Measurements from ENCODE around the gene ZFP92. TPM values are rescaled to one million over a fixed set of nuclear protein-coding genes. Genes with fewer than 3 reads are reported as not detected.

Gene ZFP92
- total and polyA plus RNA-seq, 4 experiments from 2014 or later: 0.03 to 0.55 (median 0.31) TPM

GRCh38 chrX:153416781-153417450 is 5.6 kb downstream of the ZFP92 start:
- no peak overlapping the region for H3K4me3 Mint-ChIP-seq
- H3K27ac Mint-ChIP-seq: no peak overlapping the region

GRCh38 chrX:153417637-153418036 is 6.4 kb downstream of the ZFP92 start:
- Histone ChIP-seq H3K4me1 (ENCODE audit: insufficient read depth, low read length) (no peaks in the 10 kb centered on the region), H3K9me3 (ENCODE audit: control insufficient read depth in 1 of 2, low read length in 2 of 2) (no peaks in the 10 kb centered on the region), H3K4me3 (ENCODE audit: low read length in 2 of 2) (no peak overlapping the region), H3K27ac (ENCODE audit: low read depth, low read length) (no peak overlapping the region), H3K36me3 (ENCODE audit: insufficient read depth, low read length) (no peaks in the 10 kb centered on the region), H3K27me3 (ENCODE audit: insufficient read depth, low read length) (no peaks in the 10 kb centered on the region)
- CTCF ChIA-PET (ENCODE audit: partially characterized antibody): no interaction called here
- peaks cover 0 to 1% (median 0%) of the 10 kb centered on the region in 8 donors for H3K9me3 Mint-ChIP-seq
- no peak for DNase-seq
- peaks cover 0 to 2% of the 10 kb centered on the region in 2 donors for H3K27me3 Mint-ChIP-seq
- H3K4me3 Mint-ChIP-seq: no peak overlapping the region
- POLR2A ChIA-PET (ENCODE audit: partially characterized antibody): no interaction called here
- intact Hi-C loops (cut with micrococcal nuclease): no loop called here
- no peaks in the 10 kb centered on the region for H3K36me3 Mint-ChIP-seq
- H3K27ac Mint-ChIP-seq: no peak overlapping the region
- H3K4me1 Mint-ChIP-seq: no peaks in the 10 kb centered on the region

More at GRCh38 chrX:153416781-153417450, 5.6 kb downstream of the ZFP92 start:
- Histone ChIP-seq H3K36me3 (ENCODE audit: insufficient read depth, low read length) (no peaks in the 10 kb centered on the region), H3K4me1 (ENCODE audit: insufficient read depth, low read length) (peaks cover 7% of the 10 kb centered on the region), H3K9me3 (ENCODE audit: control insufficient read depth in 1 of 2, low read length in 2 of 2) (no peaks in the 10 kb centered on the region), H3K27ac (ENCODE audit: low read depth, low read length) (no peak overlapping the region), H3K4me3 (ENCODE audit: low read length in 2 of 2) (no peak overlapping the region), H3K27me3 (ENCODE audit: insufficient read depth, low read length) (no peaks in the 10 kb centered on the region)
- Mint-ChIP-seq H3K27me3 (peaks cover 0 to 2% of the 10 kb centered on the region in 2 donors), H3K4me1 (peaks cover 5 to 6% (median 6%) of the 10 kb centered on the region in 4 donors), H3K36me3 (no peaks in the 10 kb centered on the region), H3K9me3 (peaks cover 0 to 1% (median 0%) of the 10 kb centered on the region in 8 donors)
- POLR2A ChIA-PET (ENCODE audit: partially characterized antibody): no interaction called here
- intact Hi-C loops (cut with micrococcal nuclease): no loop called here
- DNase-seq: no peak
- CTCF ChIA-PET (ENCODE audit: partially characterized antibody): no interaction called here

GRCh38 chrX:153420851-153421599 is 9.8 kb downstream of the ZFP92 start:
- H3K36me3 ChIP-seq (ENCODE audit: insufficient read depth, low read length): no peaks in the 10 kb centered on the region
- H3K4me3 ChIP-seq (ENCODE audit: low read length in 2 of 2): no peak overlapping the region
- CTCF ChIA-PET (ENCODE audit: partially characterized antibody): no interaction called here
- no peak for DNase-seq
- Mint-ChIP-seq H3K36me3 (no peaks in the 10 kb centered on the region), H3K27ac (no peak overlapping the region), H3K4me3 (no peak overlapping the region), H3K27me3 (no peaks in the 10 kb centered on the region), H3K4me1 (no peaks in the 10 kb centered on the region), H3K9me3 (peaks cover 0 to 1% (median 0%) of the 10 kb centered on the region in 8 donors)
- intact Hi-C loops (cut with micrococcal nuclease): no loop called here
- no peaks in the 10 kb centered on the region for H3K27me3 ChIP-seq (ENCODE audit: insufficient read depth, low read length)
- no peaks in the 10 kb centered on the region for H3K9me3 ChIP-seq (ENCODE audit: control insufficient read depth in 1 of 2, low read length in 2 of 2)
- H3K27ac ChIP-seq (ENCODE audit: low read depth, low read length): no peak overlapping the region
- POLR2A ChIA-PET (ENCODE audit: partially characterized antibody): no interaction called here
- no peaks in the 10 kb centered on the region for H3K4me1 ChIP-seq (ENCODE audit: insufficient read depth, low read length)

- Histone ChIP-seq H3K36me3 (ENCODE audit: insufficient read depth, low read length) (no peaks in the 10 kb centered on the region), H3K4me1 (ENCODE audit: insufficient read depth, low read length) (no peaks in the 10 kb centered on the region), H3K4me3 (ENCODE audit: low read length in 2 of 2) (no peak overlapping the region), H3K27ac (ENCODE audit: low read depth, low read length) (no peak overlapping the region), H3K9me3 (ENCODE audit: control insufficient read depth in 1 of 2, low read length in 2 of 2) (no peaks in the 10 kb centered on the region), H3K27me3 (ENCODE audit: insufficient read depth, low read length) (no peaks in the 10 kb centered on the region)
- no peak overlapping the region for H3K4me3 Mint-ChIP-seq
- no peaks in the 10 kb centered on the region for H3K4me1 Mint-ChIP-seq
- no peaks in the 10 kb centered on the region for H3K36me3 Mint-ChIP-seq
- DNase-seq: no peak
- ChIA-PET CTCF (ENCODE audit: partially characterized antibody) (no interaction called here), POLR2A (ENCODE audit: partially characterized antibody) (no interaction called here)
- H3K9me3 Mint-ChIP-seq: peaks cover 0 to 1% (median 0%) of the 10 kb centered on the region in 8 donors
- no peak overlapping the region for H3K27ac Mint-ChIP-seq
- intact Hi-C loops (cut with micrococcal nuclease): no loop called here
- no peaks in the 10 kb centered on the region for H3K27me3 Mint-ChIP-seq
Measured at GRCh38 chrX:153421856-153422255, 10.6 kb downstream of the ZFP92 start.

GRCh38 chrX:153423652-153424051 is 12.4 kb downstream of the ZFP92 start:
- intact Hi-C loops (cut with micrococcal nuclease): no loop called here
- no peaks in the 10 kb centered on the region for H3K4me1 Mint-ChIP-seq
- POLR2A ChIA-PET (ENCODE audit: partially characterized antibody): no interaction called here

GRCh38 chrX:153426204-153426603 is 14.9 kb downstream of the ZFP92 start:
- Histone ChIP-seq H3K36me3 (ENCODE audit: insufficient read depth, low read length) (no peaks in the 10 kb centered on the region), H3K4me1 (ENCODE audit: insufficient read depth, low read length) (no peaks in the 10 kb centered on the region), H3K27me3 (ENCODE audit: insufficient read depth, low read length) (no peaks in the 10 kb centered on the region), H3K9me3 (ENCODE audit: control insufficient read depth in 1 of 2, low read length in 2 of 2) (no peaks in the 10 kb centered on the region), H3K27ac (ENCODE audit: low read depth, low read length) (no peak overlapping the region), H3K4me3 (ENCODE audit: low read length in 2 of 2) (no peak overlapping the region)
- H3K4me3 Mint-ChIP-seq: no peak overlapping the region
- ChIA-PET POLR2A (ENCODE audit: partially characterized antibody) (no interaction called here), CTCF (ENCODE audit: partially characterized antibody) (no interaction called here)
- no peak for DNase-seq
- peaks cover 0 to 4% of the 10 kb centered on the region in 2 donors for H3K36me3 Mint-ChIP-seq
- no peaks in the 10 kb centered on the region for H3K4me1 Mint-ChIP-seq
- intact Hi-C loops (cut with micrococcal nuclease): no loop called here
- peaks cover 0 to 9% (median 5%) of the 10 kb centered on the region in 8 donors for H3K9me3 Mint-ChIP-seq
- no peak overlapping the region for H3K27ac Mint-ChIP-seq
- H3K27me3 Mint-ChIP-seq: peaks cover 0 to 2% of the 10 kb centered on the region in 2 donors

More at GRCh38 chrX:153423652-153424051, 12.4 kb downstream of the ZFP92 start:
- no peaks in the 10 kb centered on the region for H3K4me1 ChIP-seq (ENCODE audit: insufficient read depth, low read length)
- H3K4me3 ChIP-seq (ENCODE audit: low read length in 2 of 2): no peak overlapping the region
- Mint-ChIP-seq H3K36me3 (no peaks in the 10 kb centered on the region), H3K9me3 (peaks cover 0 to 4% (median 0%) of the 10 kb centered on the region in 8 donors), H3K27ac (no peak overlapping the region), H3K27me3 (no peaks in the 10 kb centered on the region), H3K4me3 (no peak overlapping the region)
- H3K36me3 ChIP-seq (ENCODE audit: insufficient read depth, low read length): no peaks in the 10 kb centered on the region
- no peak for DNase-seq
- H3K27ac ChIP-seq (ENCODE audit: low read depth, low read length): no peak overlapping the region
- H3K9me3 ChIP-seq (ENCODE audit: control insufficient read depth in 1 of 2, low read length in 2 of 2): no peaks in the 10 kb centered on the region
- no peaks in the 10 kb centered on the region for H3K27me3 ChIP-seq (ENCODE audit: insufficient read depth, low read length)
- CTCF ChIA-PET (ENCODE audit: partially characterized antibody): no interaction called here

- Histone ChIP-seq H3K9me3 (ENCODE audit: control insufficient read depth in 1 of 2, low read length in 2 of 2) (no peaks in the 10 kb centered on the region), H3K27ac (ENCODE audit: low read depth, low read length) (no peak overlapping the region), H3K36me3 (ENCODE audit: insufficient read depth, low read length) (no peaks in the 10 kb centered on the region), H3K27me3 (ENCODE audit: insufficient read depth, low read length) (no peaks in the 10 kb centered on the region), H3K4me3 (ENCODE audit: low read length in 2 of 2) (no peak overlapping the region), H3K4me1 (ENCODE audit: insufficient read depth, low read length) (no peaks in the 10 kb centered on the region)
- H3K4me1 Mint-ChIP-seq: no peaks in the 10 kb centered on the region
- H3K27me3 Mint-ChIP-seq: peaks cover 1 to 2% of the 10 kb centered on the region in 2 donors
- ChIA-PET CTCF (ENCODE audit: partially characterized antibody) (no interaction called here), POLR2A (ENCODE audit: partially characterized antibody) (no interaction called here)
- no peak for DNase-seq
- H3K4me3 Mint-ChIP-seq: no peak overlapping the region
- no peak overlapping the region for H3K27ac Mint-ChIP-seq
- H3K36me3 Mint-ChIP-seq: peaks cover 0 to 4% of the 10 kb centered on the region in 2 donors
- intact Hi-C loops (cut with micrococcal nuclease): no loop called here
- peaks cover 0 to 11% (median 6%) of the 10 kb centered on the region in 8 donors for H3K9me3 Mint-ChIP-seq
Measured at GRCh38 chrX:153430796-153431195, 19.5 kb downstream of the ZFP92 start.

Data from CD4-positive, alpha-beta memory T cell (primary cell).